ENCODE data around the gene AGPS. TPM values are rescaled to one million over a fixed set of nuclear protein-coding genes. Genes with fewer than 3 reads are reported as not detected.

Gene AGPS
- total RNA-seq, 4 donors from 2014 or later: 32.4 to 56.8 (median 38.5) TPM

DNA sequence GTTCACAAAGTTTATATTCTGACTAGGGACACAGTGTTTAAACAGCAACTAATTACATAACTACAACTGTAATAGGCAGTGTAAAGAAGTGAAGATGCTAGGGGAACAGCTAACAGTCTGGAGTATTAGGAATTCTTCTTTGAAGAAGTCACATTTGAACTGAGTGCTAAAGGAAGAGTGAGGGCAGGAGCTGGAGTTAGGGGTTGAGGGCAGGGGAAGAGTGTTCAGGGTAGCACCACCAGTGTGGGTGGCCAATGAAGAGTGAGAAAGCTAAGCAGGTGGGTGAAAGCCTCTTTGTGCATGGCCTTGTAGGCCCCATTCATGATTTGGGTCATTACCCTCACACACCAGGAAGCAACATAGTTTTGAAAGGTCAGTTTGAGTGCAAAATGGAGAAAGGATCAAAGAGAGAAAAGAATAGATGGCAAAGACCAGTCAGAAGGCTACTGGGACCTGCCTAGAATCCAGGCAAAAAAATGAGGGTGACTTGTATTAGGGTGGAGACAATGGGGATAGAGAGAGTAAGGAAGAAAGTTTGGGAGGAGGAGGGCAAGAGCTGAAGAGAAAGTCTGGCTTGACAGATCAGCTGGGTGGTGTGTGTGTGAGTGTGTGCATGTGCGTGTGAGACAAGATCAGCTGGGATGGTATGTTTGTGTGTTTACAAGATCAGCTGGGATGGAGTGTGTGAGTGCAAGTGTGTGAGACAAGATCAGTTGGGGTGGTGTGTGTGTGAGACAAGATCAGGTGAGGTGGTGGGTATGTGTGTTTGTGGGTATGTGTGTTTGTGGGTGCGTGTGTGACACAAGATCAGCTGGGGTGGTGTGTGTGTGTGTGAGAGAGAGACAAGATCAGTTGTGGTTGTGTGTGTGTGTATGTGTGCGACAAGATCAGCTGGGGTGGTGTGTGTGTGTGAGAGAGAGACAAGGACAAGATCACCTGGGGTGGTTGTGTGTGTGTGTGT lies 43.6 kb upstream of the AGPS start:
- TF ChIP-seq CTCF (IDR thresholded peaks at IDR 0.05; ENCODE audit: low read depth): no peak

DNA sequence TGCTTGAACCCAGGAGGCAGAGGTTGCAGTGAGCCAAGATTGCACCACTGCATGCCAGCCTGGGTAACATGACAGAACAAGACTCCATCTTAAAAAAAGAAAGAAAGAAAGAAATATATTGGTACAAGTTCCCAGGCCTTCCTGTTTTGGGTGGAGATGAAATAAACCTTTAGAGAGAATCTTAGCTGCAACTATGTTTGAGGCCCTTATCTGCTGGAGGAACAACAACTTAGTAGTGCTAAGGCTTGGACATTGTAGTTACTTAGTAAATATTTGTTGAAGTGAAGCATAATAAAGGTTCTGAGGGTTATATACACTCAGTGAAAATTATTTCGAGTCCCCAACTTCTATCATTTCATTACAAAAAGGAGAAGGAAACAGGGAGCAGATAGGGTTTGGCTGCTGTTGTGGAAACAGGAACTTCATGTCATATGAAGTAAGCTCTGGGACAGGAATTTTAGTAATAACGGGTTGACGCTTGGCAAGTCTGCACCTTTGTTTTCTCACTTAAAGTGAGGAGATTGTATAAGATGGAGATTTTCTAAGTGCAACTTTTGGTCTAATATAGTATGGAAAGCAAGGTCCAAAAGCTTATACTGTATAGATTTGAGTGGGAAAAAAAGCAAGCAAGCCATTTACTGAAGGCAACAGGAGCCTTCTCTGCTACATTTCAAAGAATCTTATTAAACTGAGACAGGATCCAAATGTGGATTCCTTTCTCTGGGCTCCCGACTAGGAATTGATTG lies 40.0 kb upstream of the AGPS start:
- no peak for TF ChIP-seq CTCF (IDR thresholded peaks at IDR 0.05; ENCODE audit: low read depth)

GRCh38 chr2:177353187-177353478 lies 39.4 kb upstream of the AGPS start:
- no peak for TF ChIP-seq CTCF (IDR thresholded peaks at IDR 0.05; ENCODE audit: low read depth)

DNA sequence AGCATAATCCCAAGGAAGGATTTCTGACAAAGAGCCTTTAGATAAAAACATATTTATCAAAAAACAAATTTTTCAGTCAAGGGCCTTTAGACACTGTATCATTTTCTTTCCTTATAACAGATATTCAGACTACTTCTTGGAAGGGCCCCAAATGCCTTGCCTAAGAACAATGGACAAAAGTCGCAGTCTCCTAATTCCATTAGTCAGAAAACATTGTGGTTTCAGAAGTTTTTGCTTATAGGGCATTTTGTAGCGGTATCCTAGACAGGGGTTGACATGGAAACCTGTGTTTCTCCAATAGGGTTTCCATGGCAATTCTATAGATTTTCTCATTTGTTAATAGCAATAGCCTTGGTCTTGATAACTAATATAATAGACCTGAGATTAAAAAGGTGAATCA lies 36.7 kb upstream of the AGPS start:
- TF ChIP-seq CTCF (IDR thresholded peaks at IDR 0.05; ENCODE audit: low read depth): no peak

- TF ChIP-seq CTCF (IDR thresholded peaks at IDR 0.05; ENCODE audit: low read depth): no peak
These were observed 32.6 kb upstream of the AGPS start for GRCh38 chr2:177359836-177360595.

- no peak for TF ChIP-seq CTCF (IDR thresholded peaks at IDR 0.05; ENCODE audit: low read depth)
These were observed 30.1 kb upstream of the AGPS start for GRCh38 chr2:177362499-177362898.

DNA sequence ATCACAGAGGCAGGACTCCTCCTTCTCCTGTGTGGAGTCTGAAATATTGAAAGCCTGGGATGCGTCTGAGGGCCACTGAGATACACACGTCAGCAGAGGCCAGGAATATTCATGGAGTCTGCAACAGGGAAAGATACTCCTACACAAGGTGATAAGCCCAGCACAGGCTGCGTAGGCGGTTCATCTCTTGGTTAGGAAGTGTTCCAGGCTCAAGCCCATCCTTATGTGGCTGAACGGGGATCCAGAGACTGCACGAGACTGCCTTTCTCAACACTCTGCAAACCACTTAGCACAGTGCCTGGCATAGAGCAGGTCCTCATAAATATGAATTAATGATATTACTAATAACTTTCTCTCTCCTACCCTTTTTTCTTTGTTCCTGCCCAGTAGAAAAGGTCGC lies 29.2 kb upstream of the AGPS start:
- no peak for TF ChIP-seq CTCF (IDR thresholded peaks at IDR 0.05; ENCODE audit: low read depth)

Measured in subcutaneous adipose tissue (tissue), 4 donors.